GM12878 (cell line): Measurements from ENCODE around the gene TMEM140.

Experiments used
- YY1 ChIP-seq: IDR thresholded peaks from 2 replicates; pipeline ENCODE4 v1.6.1; 2011; ENCODE audit warnings: low read depth, mild to moderate bottlenecking, low read length
- TF ChIP-seq, protein P1 (sequence below), 3 experiments: IDR thresholded peaks in 2 of 3; conservative IDR thresholded peaks in 1 of 3; 2 replicates each; pipeline ENCODE4 v1.5.1; 2011; ENCODE audit warnings: low read depth in 3 of 3, low read length in 3 of 3, mild to moderate bottlenecking in 3 of 3, control low read depth in 2 of 3, moderate library complexity in 2 of 3, inconsistent platforms in 1 of 3, mixed read lengths in 1 of 3; ENCODE audit not compliant: control insufficient read depth in 2 of 3, insufficient read depth in 1 of 3; ENCODE audit errors: extremely low read depth in 1 of 3

DNA sequence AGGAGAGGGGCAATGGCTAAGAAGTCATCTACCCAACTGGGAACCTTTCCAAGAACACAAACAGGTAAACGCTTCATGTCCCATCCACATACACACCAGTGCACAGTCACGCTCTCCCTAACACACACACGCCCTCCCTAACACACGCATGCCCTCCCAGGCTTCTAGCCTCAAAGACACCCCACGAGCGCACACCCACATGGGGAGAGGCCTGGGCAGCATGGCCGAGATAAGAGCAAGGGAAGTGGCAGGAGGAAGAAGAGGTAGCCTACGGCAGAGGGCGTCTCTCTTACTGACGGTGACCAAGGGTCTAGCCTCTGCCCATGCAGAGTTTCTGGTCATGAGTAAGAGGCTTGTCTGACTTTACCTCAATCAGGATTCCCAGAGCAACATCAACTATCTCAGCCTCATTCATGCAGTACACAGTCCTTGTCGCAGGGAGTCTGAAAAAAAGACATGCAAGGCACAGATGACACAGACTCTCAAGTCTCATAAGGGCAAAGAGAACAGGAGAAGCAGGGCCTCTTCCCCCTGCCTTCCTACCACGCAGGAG is 19.6 kb downstream of the TMEM140 start:
- no peak for TF ChIP-seq YY1
- TF ChIP-seq, protein P1, sequence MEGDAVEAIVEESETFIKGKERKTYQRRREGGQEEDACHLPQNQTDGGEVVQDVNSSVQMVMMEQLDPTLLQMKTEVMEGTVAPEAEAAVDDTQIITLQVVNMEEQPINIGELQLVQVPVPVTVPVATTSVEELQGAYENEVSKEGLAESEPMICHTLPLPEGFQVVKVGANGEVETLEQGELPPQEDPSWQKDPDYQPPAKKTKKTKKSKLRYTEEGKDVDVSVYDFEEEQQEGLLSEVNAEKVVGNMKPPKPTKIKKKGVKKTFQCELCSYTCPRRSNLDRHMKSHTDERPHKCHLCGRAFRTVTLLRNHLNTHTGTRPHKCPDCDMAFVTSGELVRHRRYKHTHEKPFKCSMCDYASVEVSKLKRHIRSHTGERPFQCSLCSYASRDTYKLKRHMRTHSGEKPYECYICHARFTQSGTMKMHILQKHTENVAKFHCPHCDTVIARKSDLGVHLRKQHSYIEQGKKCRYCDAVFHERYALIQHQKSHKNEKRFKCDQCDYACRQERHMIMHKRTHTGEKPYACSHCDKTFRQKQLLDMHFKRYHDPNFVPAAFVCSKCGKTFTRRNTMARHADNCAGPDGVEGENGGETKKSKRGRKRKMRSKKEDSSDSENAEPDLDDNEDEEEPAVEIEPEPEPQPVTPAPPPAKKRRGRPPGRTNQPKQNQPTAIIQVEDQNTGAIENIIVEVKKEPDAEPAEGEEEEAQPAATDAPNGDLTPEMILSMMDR (IDR thresholded peaks at IDR 0.05 in 2 of 3, conservative IDR thresholded peaks at IDR 0.05 in 1 of 3; ENCODE audit: control insufficient read depth in 2 of 3, extremely low read depth in 1 of 3, insufficient read depth in 1 of 3, low read depth in 3 of 3, low read length in 3 of 3): no peak
